GM19035 (cell line): ENCODE data around the gene STK16.
"Not testable (repeated sequence)": the region's sequence is repeated elsewhere in the genome, so short reads cannot be mapped to it uniquely, and the experiment has no call there.

Experiments
- ATAC-seq: cut with Tn5 transposase; IDR thresholded peaks from one replicate; pipeline ENCODE4 v1.9.1; 2021; ENCODE audit not compliant: unreplicated experiment

STK16 gene, protein sequence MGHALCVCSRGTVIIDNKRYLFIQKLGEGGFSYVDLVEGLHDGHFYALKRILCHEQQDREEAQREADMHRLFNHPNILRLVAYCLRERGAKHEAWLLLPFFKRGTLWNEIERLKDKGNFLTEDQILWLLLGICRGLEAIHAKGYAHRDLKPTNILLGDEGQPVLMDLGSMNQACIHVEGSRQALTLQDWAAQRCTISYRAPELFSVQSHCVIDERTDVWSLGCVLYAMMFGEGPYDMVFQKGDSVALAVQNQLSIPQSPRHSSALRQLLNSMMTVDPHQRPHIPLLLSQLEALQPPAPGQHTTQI

GRCh38 chr2:219245148-219245898, at the start of gene STK16, which contains the start of gene GLB1L:
STK16 (plus strand) TSS chr2:219245479; CDS start chr2:219246000, 521 bp downstream.
GLB1L (minus strand) TSS chr2:219245444; CDS start chr2:219243573, 1,871 bp downstream.
- ATAC-seq: peak; percentile 86

DNA sequence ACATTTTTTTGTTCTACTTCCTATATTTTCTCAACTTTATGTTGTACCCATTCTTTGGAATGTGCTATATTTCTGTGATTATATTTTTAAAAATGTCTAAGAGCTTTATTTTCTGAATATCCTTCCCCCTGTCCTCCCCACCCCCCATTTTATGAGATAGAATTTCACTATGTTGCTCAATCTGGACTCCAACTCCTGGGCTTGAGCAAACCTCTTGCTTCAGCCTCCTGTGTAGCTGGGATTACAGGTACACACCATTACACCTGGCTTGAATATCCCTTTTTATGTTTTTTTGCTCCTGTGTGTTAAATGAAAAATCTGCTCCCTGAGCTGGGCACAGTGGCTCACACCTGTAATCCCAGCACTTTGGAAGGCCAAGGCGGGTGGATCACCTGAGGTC, 47.9 kb upstream of the STK16 start:
- ATAC-seq: no peak

DNA sequence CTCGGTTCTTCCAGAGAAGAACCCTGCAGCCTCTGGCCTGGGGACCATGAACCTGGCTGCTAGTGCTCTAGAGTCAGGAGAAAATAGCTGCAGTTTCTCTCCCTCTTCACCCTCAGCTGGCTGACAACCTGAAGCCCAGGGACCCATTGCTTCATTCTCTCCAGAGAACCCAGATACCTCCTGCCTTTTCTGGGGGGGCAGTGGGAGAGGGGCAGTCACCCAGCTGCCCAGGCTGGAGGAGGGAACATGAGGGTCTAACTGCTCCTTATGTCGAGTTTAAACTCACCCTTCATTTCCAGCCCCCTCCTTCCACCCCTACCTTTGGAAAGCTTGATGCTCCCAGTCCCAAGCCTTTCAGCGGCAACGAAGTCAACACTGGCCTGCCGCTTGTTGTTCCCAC, 46.3 kb upstream of the STK16 start:
- ATAC-seq: no peak

DNA sequence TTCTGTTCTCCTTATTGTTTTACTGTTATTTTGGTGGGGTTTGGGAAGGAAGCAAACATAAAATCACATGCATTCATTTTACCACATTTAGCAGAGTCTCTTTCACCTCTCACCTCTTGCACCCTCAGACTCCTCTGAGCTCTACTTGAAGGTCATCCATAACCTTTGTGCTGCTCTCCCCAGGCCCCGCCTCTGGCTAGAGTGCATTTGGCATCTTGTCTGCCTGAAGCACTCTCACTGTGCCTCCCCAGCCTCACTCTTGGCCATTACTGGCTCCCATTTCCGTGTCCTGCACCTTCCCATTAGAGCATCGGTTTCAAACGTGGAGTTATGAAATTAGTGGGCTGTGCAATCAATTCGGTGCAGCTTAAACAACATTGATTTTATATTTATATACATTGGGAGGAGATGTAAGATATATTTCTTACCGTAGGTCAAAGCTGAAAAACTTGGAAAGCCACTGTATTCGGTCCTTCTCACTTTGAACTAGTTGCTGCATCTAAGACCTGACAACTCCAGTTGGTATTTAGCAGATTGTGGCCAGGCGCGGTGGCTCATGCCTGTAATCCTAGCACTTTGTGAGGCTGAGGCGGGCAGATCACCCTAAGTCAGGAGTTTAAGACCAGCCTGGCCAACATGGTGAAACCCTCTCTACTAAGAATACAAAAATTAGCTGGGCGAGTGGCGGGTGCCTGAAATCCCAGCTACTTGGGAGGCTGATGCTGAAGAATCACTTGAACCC, 45.6 kb upstream of the STK16 start:
- no peak for ATAC-seq

GRCh38 chr2:219200502-219201326, 44.6 kb upstream of the STK16 start:
- ATAC-seq: not testable (repeated sequence)

DNA sequence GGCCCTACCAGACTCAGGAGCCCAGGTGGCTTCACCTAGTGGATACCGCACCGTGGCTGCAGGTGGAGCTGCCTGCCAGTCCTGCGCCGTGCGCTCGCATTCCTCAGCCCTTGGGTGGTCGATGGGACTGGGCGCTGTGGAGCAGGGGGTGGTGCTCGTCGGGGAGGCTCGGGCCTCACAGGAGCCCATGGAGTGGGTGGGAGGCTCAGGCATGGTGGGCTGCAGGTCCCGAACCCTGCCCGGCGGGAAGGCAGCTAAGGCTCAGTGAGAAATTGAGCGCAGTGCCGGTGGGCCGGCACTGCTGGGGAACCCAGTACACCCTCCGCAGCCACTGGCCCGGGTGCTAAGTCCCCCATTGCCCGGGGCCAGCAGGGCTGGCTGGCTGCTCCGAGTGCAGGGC, 43.9 kb upstream of the STK16 start:
- not testable (repeated sequence) for ATAC-seq

DNA sequence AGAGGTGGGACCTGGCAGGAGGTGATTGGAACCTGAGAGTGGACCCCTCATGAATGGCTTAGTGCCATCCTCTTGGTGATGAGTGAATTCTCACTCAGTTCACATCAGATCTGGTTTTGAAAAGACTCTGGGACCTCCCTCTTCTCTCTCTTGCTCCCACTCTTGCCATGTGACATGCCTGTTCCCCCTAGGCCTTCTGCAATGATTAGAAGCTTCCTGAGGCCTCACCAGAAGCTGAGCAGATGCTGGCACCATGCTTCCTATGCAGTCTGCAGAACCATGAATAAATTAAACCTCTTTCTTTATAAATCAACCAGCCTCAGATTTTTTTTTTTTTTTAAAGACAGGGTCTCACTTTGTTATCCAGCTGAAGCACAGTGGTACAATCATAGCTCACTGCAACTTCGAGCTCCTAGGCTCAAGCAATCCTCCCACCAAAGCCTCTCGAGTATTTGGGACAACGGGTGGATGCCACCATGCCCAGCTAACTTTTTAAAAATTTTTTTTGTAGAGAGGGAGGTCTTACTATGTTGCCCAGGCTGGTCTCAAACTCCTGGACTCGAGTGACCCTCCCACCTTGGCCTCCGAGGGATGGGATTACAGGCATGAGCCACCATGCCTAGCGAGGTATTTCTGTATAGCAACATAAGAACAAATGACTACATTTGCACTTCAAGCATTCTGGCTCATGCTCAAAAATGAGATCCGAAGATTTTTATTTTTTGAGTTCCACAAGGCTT, 40.7 kb upstream of the STK16 start:
- ATAC-seq: no peak

DNA sequence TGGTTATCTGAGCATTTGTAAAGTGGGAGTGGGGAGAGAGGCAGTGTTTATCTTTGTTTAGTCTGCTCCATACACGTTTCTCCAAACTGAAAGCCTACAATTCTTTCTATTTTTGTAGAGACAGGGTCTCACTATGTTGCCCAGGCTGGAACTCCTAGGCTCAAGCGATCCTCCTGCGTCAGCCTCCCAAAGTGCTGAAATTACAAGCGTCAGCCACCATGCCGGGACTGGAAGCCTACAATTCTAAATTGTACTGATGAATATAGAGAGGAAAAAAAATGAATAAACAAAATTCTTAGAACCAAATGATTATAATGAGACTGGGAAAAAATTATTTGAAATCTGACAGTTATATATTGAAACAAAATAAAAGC, 40.1 kb upstream of the STK16 start:
- ATAC-seq: no peak

DNA sequence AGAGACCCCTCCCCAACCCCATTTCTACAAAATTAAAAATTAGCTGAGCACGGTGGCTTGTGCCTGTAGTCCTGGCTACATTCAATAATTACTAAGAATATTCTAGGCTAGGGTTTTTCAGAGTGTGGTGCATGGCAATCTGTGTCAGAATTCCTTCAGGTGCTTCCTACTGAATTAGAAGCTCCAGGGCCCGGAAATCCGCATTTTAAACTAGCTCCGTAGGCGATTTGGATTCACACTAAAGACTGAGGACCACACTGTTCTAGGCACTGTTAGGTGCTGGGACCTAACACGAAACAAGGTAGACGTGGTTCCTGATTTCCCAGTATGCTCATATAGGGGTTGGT, 39.3 kb upstream of the STK16 start:
- ATAC-seq: no peak

DNA sequence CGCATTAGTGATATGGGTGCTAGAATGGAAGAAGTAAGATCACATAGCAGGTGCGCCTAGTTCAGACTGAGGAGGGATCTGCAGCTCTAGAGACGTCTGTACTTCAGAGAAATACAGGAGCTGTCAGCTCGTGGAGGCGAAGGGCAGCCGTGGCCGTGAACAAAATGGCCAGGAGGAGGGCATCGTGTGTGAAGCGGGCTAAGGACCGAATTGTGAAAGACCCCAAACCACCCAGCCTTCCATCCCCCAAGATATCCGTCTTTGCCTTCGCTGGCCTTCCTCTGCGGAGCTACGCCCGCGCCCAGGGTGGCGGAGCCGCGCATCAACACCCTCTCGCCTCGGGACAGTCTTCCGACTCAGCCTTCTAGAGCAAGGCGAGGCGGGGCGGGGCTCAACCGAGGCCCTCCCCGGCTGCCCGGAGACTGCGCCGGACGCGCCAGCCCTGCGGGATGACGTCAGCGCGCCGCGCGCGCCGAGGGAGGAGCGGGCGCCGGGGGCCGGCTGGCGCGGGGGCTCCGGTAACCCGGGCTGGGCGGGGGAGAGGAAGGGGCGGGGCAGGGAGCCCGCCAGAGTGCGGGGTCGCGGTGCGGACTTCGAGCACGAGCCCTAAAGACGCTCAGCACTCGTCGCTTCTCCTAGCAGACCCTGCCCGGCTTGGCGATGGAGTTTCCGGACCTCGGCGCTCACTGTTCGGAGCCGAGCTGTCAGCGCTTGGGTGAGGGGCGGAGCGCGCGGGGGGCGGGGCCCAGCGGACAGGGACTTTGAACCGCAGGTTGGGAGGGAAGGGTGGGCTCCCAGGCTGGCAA, 38.7 kb upstream of the STK16 start, which contains the start of gene ZFAND2B:
ZFAND2B (plus strand) TSS at position 455 of the 806 bp plus-strand sequence; CDS start at position 661, 206 bp downstream.
- ATAC-seq: peak; percentile 97

GRCh38 chr2:219207134-219207883, 38.0 kb upstream of the STK16 start:
- no peak for ATAC-seq

DNA sequence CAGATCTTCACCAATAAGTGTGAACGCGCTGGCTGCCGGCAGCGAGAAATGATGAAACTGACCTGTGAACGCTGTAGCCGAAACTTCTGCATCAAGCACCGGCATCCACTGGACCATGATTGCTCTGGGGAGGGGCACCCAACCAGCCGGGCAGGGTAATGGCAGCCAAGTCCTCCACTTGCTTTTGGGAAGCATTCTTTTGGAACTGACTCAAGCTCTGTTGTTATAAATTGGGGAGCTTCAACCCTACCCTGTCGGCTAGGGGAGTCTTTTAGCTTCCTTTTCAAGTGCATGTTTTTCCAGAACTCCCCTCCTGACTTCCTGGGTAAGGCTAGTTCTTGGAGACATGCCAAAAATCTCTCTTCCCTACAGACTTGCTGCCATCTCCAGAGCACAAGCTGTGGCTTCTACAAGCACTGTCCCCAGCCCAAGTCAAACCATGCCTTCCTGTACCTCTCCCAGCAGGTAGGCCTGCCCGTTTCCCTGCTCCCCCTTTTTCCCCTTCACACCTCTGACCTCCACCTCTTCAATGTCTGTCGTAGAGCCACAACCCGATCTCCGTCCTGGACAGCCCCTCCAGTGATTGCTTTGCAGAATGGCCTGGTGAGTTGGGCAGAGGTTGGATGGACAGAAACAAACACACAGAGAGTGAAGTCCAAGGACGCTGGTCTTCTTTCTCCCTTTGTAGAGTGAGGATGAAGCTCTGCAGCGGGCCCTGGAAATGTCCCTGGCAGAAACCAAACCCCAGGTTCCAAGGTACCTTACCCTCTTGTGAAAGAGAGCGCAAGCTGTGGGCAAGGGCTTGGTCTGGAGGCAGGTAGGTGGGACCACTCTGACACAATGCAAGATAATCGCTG, 37.2 kb upstream of the STK16 start:
- no peak for ATAC-seq

GRCh38 chr2:219209236-219210195, 35.8 kb upstream of the STK16 start:
- ATAC-seq: no peak

DNA sequence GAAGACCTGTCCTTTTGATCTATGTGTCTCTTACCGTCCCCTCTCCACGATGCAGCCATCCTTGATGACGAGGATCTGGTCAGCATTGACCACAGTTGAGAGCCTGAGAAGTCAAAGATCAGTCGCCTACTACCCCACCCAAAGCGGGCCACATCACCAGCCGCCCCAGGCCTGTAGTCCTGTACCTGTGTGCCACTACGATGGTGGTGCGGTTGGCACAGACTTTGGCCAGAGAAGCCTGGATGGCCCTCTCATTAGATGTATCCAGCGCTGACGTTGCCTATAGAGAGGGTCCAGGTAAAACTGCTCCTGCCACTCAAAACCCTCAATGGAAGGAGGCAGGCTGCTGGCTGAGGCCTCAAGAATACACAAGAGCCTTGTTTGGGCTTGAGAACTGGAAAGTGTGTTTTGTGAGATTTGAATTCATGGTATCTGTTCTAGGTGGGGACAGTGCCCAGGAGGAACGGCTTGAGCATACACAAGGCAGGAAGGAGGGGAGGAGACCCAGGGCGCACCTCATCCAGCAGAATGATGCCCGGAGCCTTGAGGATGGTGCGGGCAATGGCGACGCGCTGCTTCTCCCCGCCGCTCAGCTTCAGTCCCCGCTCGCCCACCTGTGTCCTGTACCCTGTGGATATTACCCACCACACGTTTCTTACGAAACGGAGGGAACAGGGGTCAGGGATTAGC, 34.9 kb upstream of the STK16 start:
- ATAC-seq: no peak

DNA sequence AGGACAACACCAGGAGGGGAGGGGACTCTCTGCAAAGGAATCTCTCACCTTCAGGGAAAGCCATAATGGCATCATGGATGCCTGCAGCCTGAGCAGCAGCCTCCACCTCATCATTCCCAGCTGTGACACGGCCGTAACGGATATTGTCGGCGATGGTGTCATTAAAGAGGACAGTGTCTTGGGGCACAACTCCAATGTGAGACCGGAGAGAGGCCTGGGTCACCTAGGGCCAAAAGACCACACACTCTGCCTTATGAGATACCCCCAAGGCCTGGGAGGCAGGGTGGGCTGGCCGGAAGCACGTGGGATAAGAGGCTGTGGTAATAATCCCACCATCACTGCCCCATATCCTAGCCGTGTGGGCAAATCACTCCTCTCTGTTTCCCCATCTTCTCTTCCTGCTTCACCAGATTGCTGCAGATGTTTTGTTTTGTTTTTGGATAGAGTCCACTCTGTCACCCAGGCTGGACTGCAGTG, 34.4 kb upstream of the STK16 start:
- ATAC-seq: no peak

- ATAC-seq: no peak
Observed at GRCh38 chr2:219213026-219213415, 32.3 kb upstream of the STK16 start.
